Neutrophil (primary cell): ENCODE data around the gene GLRX2.

Source experiments
- H3K27ac ChIP-seq: fragments of 200-600 bp; sonication (generic); 2 replicates; pipeline ENCODE4 v1.5.1; 2016; ENCODE audit warnings: mild to moderate bottlenecking, moderate library complexity
- H3K27me3 ChIP-seq: fragments of 200-600 bp; sonication (generic); 2 replicates; pipeline ENCODE4 v1.6.0; 2016; ENCODE audit warnings: mild to moderate bottlenecking
- H3K36me3 ChIP-seq: fragments of 200-600 bp; sonication (generic); 2 replicates; pipeline ENCODE4 v1.5.1; 2017
- H3K4me1 ChIP-seq, 2 experiments: fragments of 200-600 bp in 1 of 2; sonication (generic) in 1 of 2; 1 replicate in 1 of 2; 2 replicates in 1 of 2; pipeline versions ENCODE4 v1.5.1 to v1.6.1; 2013 to 2016; ENCODE audit warnings: low read depth in 1 of 2, low read length in 1 of 2, mild to moderate bottlenecking in 1 of 2, moderate library complexity in 1 of 2; ENCODE audit not compliant: control insufficient read depth in 1 of 2, insufficient read depth in 1 of 2
- H3K4me3 ChIP-seq, 2 experiments: fragments of 200-600 bp in 1 of 2; sonication (generic) in 1 of 2; 1 replicate in 1 of 2; 2 replicates in 1 of 2; pipeline ENCODE4 v1.5.1; 2013 to 2016; ENCODE audit warnings: low read depth in 1 of 2, low read length in 1 of 2, mild to moderate bottlenecking in 1 of 2, moderate library complexity in 1 of 2
- H3K9me3 ChIP-seq: fragments of 200-600 bp; sonication (generic); 2 replicates; pipeline ENCODE4 v1.5.1; 2016
- CTCF ChIP-seq: fragments of 200-600 bp; sonication (generic); IDR thresholded peaks from 2 replicates; pipeline ENCODE4 v1.5.1; 2016; ENCODE audit warnings: antibody characterized with exemption

The GLRX2 gene

GRCh38 chr1:193086342-193086741 lies 18.9 kb downstream of the GLRX2 start:
- peaks cover 62% of the 10 kb centered on the region for H3K36me3 ChIP-seq
- H3K27ac ChIP-seq: no peak overlapping the region
- H3K4me3 ChIP-seq: no peak overlapping the region
- TF ChIP-seq CTCF: no peak
- no peaks in the 10 kb centered on the region for H3K4me1 ChIP-seq
- no peaks in the 10 kb centered on the region for H3K9me3 ChIP-seq
- no peaks in the 10 kb centered on the region for H3K27me3 ChIP-seq

GRCh38 chr1:193085263-193085662 lies 20.0 kb downstream of the GLRX2 start:
- TF ChIP-seq CTCF: no peak
- Histone ChIP-seq H3K36me3 (peaks cover 67% of the 10 kb centered on the region), H3K27ac (no peak overlapping the region), H3K27me3 (no peaks in the 10 kb centered on the region), H3K9me3 (no peaks in the 10 kb centered on the region), H3K4me1 (no peaks in the 10 kb centered on the region), H3K4me3 (no peak overlapping the region)

DNA sequence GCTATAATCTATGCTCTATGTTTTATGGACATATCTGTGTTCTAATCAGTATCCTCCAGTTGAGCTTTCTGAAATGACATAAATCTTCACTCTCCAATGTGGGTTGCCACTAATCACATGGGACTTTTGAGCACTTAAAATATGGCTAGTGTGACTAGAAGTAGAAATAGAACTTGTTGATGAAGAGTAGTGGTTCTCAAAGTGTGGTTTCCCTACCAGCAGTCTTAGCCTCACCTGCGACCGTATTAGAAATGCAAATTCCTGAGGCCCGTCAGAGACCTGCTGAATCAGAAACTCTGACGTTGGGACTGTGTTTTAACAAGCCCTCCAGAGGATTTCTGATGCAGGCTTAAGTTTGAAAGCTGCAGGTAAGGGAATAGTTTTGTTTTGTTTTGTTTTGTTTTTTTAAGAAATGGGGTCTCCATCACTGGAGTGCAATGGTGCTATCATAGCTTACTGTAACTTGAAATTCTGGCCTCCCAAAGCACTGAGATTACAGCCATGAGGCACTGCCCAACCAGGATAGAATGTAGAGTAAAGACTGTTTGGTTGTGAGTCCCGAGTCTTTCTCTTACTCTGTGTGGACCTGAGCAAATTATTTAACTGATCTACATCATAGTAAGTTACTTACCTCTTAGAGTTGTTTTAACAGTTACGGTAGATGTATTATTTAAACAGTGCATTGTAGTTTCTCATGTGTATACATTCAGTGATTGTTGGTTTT lies 21.7 kb downstream of the GLRX2 start:
- Histone ChIP-seq H3K36me3 (peaks cover 70% of the 10 kb centered on the region), H3K9me3 (no peaks in the 10 kb centered on the region), H3K4me1 (no peaks in the 10 kb centered on the region), H3K27me3 (no peaks in the 10 kb centered on the region), H3K27ac (no peak overlapping the region), H3K4me3 (no peak overlapping the region)
- no peak for TF ChIP-seq CTCF

DNA sequence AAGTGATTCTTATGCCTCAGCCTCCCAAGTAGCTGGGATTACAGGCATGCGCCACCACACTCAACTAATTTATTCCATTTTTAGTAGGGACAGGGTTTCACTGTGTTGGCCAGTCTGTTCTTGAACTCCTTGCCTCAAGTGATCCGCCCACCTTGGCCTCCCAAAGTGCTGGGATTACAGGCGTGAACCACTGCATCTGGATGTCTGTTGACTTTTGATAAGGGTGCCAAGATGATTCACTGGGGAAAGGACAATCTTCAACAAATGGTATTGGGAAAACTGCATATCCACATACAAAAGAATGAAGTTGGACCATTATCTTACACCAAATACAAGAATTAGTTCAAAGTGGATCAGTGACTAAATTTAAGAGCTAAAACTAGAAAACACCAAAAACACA lies 26.0 kb downstream of the GLRX2 start:
- H3K9me3 ChIP-seq: peaks cover 4% of the 10 kb centered on the region
- H3K4me1 ChIP-seq: no peaks in the 10 kb centered on the region
- TF ChIP-seq CTCF: no peak
- no peaks in the 10 kb centered on the region for H3K27me3 ChIP-seq
- H3K36me3 ChIP-seq: peaks cover 57% of the 10 kb centered on the region
- H3K4me3 ChIP-seq: no peak overlapping the region
- no peak overlapping the region for H3K27ac ChIP-seq

DNA sequence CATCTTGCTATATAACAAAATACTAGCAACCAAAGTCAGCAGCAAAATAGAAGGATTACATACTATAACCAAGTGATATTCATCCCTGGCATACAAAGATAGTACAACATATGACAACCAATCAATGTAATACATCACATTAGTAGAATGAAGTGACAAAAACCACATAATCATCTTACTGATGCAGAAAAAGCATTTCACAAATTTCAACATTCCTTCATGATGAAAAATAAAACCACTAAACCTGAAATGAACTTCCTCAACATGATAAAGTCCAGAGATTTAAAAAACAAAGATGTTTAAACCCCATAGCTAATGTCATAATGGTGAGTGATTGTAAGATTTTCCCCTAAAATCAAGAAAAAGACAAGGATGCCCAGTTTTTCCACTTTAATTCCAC lies 27.2 kb downstream of the GLRX2 start:
- peaks cover 4% of the 10 kb centered on the region for H3K9me3 ChIP-seq
- H3K4me3 ChIP-seq: no peak overlapping the region
- no peaks in the 10 kb centered on the region for H3K4me1 ChIP-seq
- H3K36me3 ChIP-seq: peaks cover 51% of the 10 kb centered on the region
- no peak overlapping the region for H3K27ac ChIP-seq
- no peaks in the 10 kb centered on the region for H3K27me3 ChIP-seq
- no peak for TF ChIP-seq CTCF
